GM12872 (cell line): ENCODE results near the gene DNMBP.

Source experiments
- TF ChIP-seq, protein P1 (sequence below): IDR thresholded peaks from 3 replicates; pipeline ENCODE4 v1.5.1; 2011; ENCODE audit warnings: low read depth, mild to moderate bottlenecking, low read length, moderate library complexity; ENCODE audit not compliant: insufficient read depth

DNMBP gene

DNA sequence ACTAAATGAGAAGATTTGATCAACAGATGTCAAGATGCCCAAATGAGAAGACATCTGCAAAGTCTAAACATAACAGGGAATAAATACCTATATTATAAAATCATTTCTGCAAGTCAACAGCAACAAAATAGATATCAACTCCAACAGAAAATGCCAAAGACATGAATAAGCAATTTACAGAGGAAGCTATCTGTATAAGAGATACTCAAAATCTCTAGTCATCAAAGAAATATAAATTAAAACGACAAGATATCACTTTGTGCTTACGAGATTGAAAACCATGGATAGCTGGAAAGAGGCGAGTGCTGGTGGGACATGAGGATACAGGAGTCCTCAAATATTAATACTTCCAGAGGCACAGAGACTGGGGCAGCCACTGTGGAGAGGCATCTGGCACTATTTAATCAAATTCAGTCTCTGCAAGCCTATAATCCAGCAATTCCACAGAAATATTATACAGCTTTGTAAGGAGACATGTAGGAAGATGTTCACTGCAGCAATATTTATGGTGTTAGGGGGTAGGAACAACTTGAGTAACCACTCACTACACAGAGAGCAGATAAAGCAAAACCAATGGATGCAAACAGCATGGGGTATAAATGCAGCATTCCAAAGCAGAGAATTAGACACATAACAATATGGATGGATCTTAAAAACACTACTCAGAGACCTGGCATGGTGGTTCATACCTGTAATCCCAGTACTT, 4.8 kb downstream of the DNMBP start:
- TF ChIP-seq, protein P1, sequence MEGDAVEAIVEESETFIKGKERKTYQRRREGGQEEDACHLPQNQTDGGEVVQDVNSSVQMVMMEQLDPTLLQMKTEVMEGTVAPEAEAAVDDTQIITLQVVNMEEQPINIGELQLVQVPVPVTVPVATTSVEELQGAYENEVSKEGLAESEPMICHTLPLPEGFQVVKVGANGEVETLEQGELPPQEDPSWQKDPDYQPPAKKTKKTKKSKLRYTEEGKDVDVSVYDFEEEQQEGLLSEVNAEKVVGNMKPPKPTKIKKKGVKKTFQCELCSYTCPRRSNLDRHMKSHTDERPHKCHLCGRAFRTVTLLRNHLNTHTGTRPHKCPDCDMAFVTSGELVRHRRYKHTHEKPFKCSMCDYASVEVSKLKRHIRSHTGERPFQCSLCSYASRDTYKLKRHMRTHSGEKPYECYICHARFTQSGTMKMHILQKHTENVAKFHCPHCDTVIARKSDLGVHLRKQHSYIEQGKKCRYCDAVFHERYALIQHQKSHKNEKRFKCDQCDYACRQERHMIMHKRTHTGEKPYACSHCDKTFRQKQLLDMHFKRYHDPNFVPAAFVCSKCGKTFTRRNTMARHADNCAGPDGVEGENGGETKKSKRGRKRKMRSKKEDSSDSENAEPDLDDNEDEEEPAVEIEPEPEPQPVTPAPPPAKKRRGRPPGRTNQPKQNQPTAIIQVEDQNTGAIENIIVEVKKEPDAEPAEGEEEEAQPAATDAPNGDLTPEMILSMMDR, result no peak

- TF ChIP-seq, protein P1, result no peak
Measured at GRCh38 chr10:100000109-100000644, 9.6 kb downstream of the DNMBP start.

GRCh38 chr10:99999319-100000108, 10.2 kb downstream of the DNMBP start:
- TF ChIP-seq, protein P1, result no peak

DNA sequence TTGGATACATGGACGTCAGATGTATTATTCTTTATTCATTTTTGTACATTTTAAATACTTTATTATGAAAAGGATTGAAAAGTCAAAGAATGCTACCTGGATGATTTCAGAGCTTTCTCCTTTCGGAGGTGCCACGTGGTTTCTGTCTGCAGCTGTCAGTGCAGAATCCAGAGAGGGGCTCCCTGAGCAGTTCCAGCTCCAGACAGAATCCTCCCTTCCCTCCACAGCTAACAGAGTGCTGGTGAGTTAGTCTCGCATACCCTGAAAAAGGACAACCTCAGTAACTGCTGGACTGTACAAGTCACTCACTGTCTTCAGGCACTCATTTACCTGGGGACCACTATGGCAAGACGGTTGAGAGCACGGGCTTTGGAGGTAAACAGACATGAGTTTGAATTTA, 10.9 kb downstream of the DNMBP start:
- TF ChIP-seq, protein P1, result no peak

DNA sequence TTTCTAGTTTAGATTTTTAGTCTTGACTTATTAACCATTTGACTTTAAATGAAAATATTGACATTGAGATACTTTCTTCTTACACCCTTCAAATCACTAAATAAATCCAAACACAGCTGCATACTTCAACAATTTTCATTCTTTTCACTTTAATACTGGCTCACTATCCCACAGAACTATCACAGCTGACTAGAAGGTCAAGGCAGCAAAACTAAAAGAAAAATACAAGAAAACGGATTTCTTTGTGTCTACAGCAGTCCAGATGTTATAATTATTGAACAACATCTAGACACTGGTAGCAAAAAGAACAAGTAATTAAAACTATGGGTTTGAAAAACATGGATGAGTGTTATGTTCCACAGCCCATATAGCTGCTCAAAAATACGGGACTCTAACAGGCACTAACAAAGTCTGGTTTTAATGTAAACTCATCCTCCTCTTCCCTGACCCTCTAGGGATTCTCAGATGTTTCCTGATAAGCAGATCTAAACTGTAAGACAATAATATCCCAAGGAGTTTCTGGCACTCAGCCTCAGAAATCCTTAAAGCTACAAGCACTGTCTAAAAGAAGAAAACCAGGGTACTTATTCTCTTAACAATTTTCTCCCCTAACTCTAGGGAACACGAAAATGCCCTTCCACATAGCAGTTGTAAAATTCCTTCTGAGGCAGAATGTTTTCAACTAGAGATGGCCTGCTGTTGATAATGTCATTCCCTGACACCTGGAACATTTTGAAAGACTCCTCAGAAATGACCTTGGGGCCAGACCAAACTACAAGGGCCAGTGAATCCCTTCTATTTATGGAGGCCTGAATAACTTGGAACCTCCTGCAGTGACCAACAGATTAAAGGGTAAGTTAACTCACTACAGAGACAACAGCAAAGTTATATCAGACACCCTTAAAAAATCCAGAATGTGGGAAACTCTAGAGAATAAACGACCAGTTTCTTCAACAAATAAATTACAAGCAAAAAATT, 12.8 kb downstream of the DNMBP start:
- TF ChIP-seq, protein P1, result no peak

DNA sequence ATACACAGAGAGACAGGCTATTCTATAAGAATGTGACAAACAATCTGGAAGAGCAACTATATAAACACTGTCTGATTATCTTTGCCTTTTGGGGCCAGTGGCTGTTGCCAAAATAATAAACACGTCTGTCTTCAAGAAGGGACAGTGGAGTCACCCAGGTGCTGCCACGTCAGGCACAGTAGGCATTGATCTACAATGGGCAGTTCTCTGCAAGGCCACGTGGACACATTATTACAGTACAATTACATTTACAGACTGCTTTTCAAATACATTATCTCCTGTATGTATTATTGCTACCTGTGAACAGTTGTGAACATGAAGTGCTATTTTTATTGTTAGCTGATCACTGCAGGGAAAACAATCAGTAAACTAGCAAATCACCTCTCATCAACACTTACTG, 14.0 kb downstream of the DNMBP start:
- TF ChIP-seq, protein P1, result no peak
